Astrocyte (in vitro differentiated cells and primary cell): Measurements from ENCODE around the gene MCMBP. TPM values are rescaled to one million over a fixed set of nuclear protein-coding genes. Genes with fewer than 3 reads are reported as not detected.

Source experiments
- DNase-seq: peaks from one replicate; pipeline ENCODE4 v3.0.0-alpha.2; 2010; ENCODE audit warnings: low read depth
- FAIRE-seq: peaks from 2 replicates; lab custom pipeline; 2011; peaks lifted over from hg19 to GRCh38; lab: Jason Lieb, UNC
- H2AFZ ChIP-seq: 2 replicates; pipeline ENCODE4 v1.6.0; 2012; ENCODE audit warnings: low read depth, low read length, inconsistent platforms
- H3K27ac ChIP-seq: 2 replicates; pipeline ENCODE4 v1.5.1; 2011; ENCODE audit warnings: low read depth, low read length, inconsistent platforms
- H3K27me3 ChIP-seq: 2 replicates; pipeline ENCODE4 v1.6.0; 2011; ENCODE audit warnings: low read length, inconsistent platforms; ENCODE audit not compliant: insufficient read depth
- H3K36me3 ChIP-seq: 2 replicates; pipeline ENCODE4 v1.5.1; 2011; ENCODE audit warnings: low read length, inconsistent platforms; ENCODE audit not compliant: insufficient read depth
- H3K4me1 ChIP-seq: 2 replicates; pipeline ENCODE4 v1.5.1; 2011; ENCODE audit warnings: low read length, inconsistent platforms; ENCODE audit not compliant: insufficient read depth
- H3K4me2 ChIP-seq: 2 replicates; pipeline ENCODE4 v1.6.0; 2012; ENCODE audit warnings: low read length, inconsistent platforms
- H3K4me3 ChIP-seq: 2 replicates; pipeline ENCODE4 v1.5.1; 2011; ENCODE audit warnings: low read depth, mild to moderate bottlenecking, low read length, inconsistent platforms; ENCODE audit not compliant: insufficient read depth
- H3K79me2 ChIP-seq: 2 replicates; pipeline ENCODE4 v1.6.0; 2012; ENCODE audit warnings: mild to moderate bottlenecking, low read length, inconsistent platforms; ENCODE audit not compliant: insufficient read depth
- H3K9ac ChIP-seq: 2 replicates; pipeline ENCODE4 v1.6.0; 2012; ENCODE audit warnings: mild to moderate bottlenecking, low read length, inconsistent platforms
- H3K9me3 ChIP-seq: 2 replicates; pipeline ENCODE4 v1.5.1; 2012; ENCODE audit warnings: low read depth, mild to moderate bottlenecking, low read length, inconsistent platforms; ENCODE audit not compliant: insufficient read depth
- H4K20me1 ChIP-seq: 2 replicates; pipeline ENCODE4 v1.6.0; 2012; ENCODE audit warnings: low read length, inconsistent platforms; ENCODE audit not compliant: insufficient read depth
- H3K27ac Mint-ChIP-seq: one replicate; pipeline ENCODE4 v1.8.0; 2021; ENCODE audit warnings: mild to moderate bottlenecking, mixed read lengths; ENCODE audit not compliant: unreplicated experiment
- H3K27me3 Mint-ChIP-seq: one replicate; pipeline ENCODE4 v1.8.0; 2021; ENCODE audit warnings: low read depth, mixed read lengths; ENCODE audit not compliant: unreplicated experiment
- H3K36me3 Mint-ChIP-seq: one replicate; pipeline ENCODE4 v1.8.0; 2021; ENCODE audit warnings: low read depth, mixed read lengths; ENCODE audit not compliant: unreplicated experiment
- H3K4me1 Mint-ChIP-seq: one replicate; pipeline ENCODE4 v1.8.0; 2021; ENCODE audit warnings: low read depth, mixed read lengths; ENCODE audit not compliant: unreplicated experiment
- H3K4me3 Mint-ChIP-seq: one replicate; pipeline ENCODE4 v1.8.0; 2021; ENCODE audit warnings: mild to moderate bottlenecking, moderate library complexity, mixed read lengths; ENCODE audit not compliant: unreplicated experiment
- H3K9me3 Mint-ChIP-seq: one replicate; pipeline ENCODE4 v1.8.0; 2021; ENCODE audit warnings: mild to moderate bottlenecking, mixed read lengths; ENCODE audit not compliant: unreplicated experiment
- CTCF ChIP-seq: IDR thresholded peaks from 2 replicates; pipeline ENCODE4 v1.5.1; 2011; ENCODE audit warnings: low read depth, mild to moderate bottlenecking, inconsistent platforms, low read length, moderate library complexity; ENCODE audit not compliant: insufficient read depth
- EZH2 ChIP-seq: IDR thresholded peaks from 2 replicates; pipeline ENCODE4 v1.6.1; 2012; ENCODE audit warnings: mild to moderate bottlenecking, low read length, inconsistent platforms; ENCODE audit not compliant: insufficient read depth
- total RNA-seq: library from RNA; stranded (reverse); gene quantifications from 2 replicates; pipeline ENCODE4 v1.2.1, GENCODE V29; 2021

The MCMBP gene
- total RNA-seq, 1 donor from 2014 or later: 40.9 TPM

GRCh38 chr10:119867317-119867716, 5.3 kb downstream of the MCMBP start:
- Histone ChIP-seq H4K20me1 (peaks cover 59% of the 10 kb centered on the region), H3K27ac (no peak overlapping the region), H3K27me3 (no peaks in the 10 kb centered on the region), H3K9ac (no peak overlapping the region), H3K4me3 (no peak overlapping the region), H3K9me3 (no peaks in the 10 kb centered on the region), H3K79me2 (peaks cover 100% of the 10 kb centered on the region), H3K4me1 (peaks cover 5% of the 10 kb centered on the region), H3K36me3 (no peaks in the 10 kb centered on the region), H2AFZ (no peak overlapping the region), H3K4me2 (no peak overlapping the region)
- Mint-ChIP-seq H3K4me1 (peaks cover 9% of the 10 kb centered on the region), H3K4me3 (no peak overlapping the region), H3K27me3 (no peaks in the 10 kb centered on the region), H3K36me3 (peaks cover 6% of the 10 kb centered on the region), H3K9me3 (peaks cover 6% of the 10 kb centered on the region), H3K27ac (no peak overlapping the region)
- FAIRE-seq (no peak), DNase-seq (no peak)
- TF ChIP-seq EZH2 (no peak), CTCF (no peak)

- peaks cover 100% of the 10 kb centered on the region for H3K79me2 ChIP-seq
- H2AFZ ChIP-seq: no peak overlapping the region
- peaks cover 6% of the 10 kb centered on the region for H3K36me3 Mint-ChIP-seq
- no peaks in the 10 kb centered on the region for H3K27me3 ChIP-seq
- peaks cover 9% of the 10 kb centered on the region for H3K4me1 Mint-ChIP-seq
- H3K27ac Mint-ChIP-seq: no peak overlapping the region
- FAIRE-seq (no peak), DNase-seq (no peak)
- H3K9ac ChIP-seq: no peak overlapping the region
- H3K4me3 Mint-ChIP-seq: no peak overlapping the region
- no peaks in the 10 kb centered on the region for H3K27me3 Mint-ChIP-seq
- H3K9me3 Mint-ChIP-seq: peaks cover 6% of the 10 kb centered on the region
- no peaks in the 10 kb centered on the region for H3K9me3 ChIP-seq
- H4K20me1 ChIP-seq: peaks cover 63% of the 10 kb centered on the region
- H3K4me3 ChIP-seq: no peak overlapping the region
- H3K4me1 ChIP-seq: peaks cover 1% of the 10 kb centered on the region
- no peaks in the 10 kb centered on the region for H3K36me3 ChIP-seq
- no peak overlapping the region for H3K4me2 ChIP-seq
- no peak overlapping the region for H3K27ac ChIP-seq
- TF ChIP-seq EZH2 (no peak), CTCF (no peak)
These were observed 6.9 kb downstream of the MCMBP start for GRCh38 chr10:119865699-119866240.

- Mint-ChIP-seq H3K9me3 (peaks cover 6% of the 10 kb centered on the region), H3K4me1 (peaks cover 9% of the 10 kb centered on the region), H3K4me3 (no peak overlapping the region), H3K36me3 (peaks cover 6% of the 10 kb centered on the region), H3K27me3 (no peaks in the 10 kb centered on the region), H3K27ac (no peak overlapping the region)
- DNase-seq: no peak
- Histone ChIP-seq H3K27me3 (no peaks in the 10 kb centered on the region), H4K20me1 (peaks cover 66% of the 10 kb centered on the region), H3K4me1 (no peaks in the 10 kb centered on the region), H3K4me3 (no peak overlapping the region), H3K4me2 (no peak overlapping the region), H2AFZ (no peak overlapping the region), H3K79me2 (peaks cover 100% of the 10 kb centered on the region), H3K27ac (no peak overlapping the region), H3K9ac (no peak overlapping the region), H3K9me3 (no peaks in the 10 kb centered on the region), H3K36me3 (no peaks in the 10 kb centered on the region)
- no peak for FAIRE-seq
- no peak for TF ChIP-seq EZH2
- no peak for TF ChIP-seq CTCF
These were observed 8.6 kb downstream of the MCMBP start for GRCh38 chr10:119863951-119864565.
